GM12878 (cell line): ENCODE data around the gene FOXP4. TPM values are rescaled to one million over a fixed set of nuclear protein-coding genes. Genes with fewer than 3 reads are reported as not detected.

Source experiments
- ASH2L ChIP-seq: fragments of 300-600, 200-600 bp; sonication (generic); IDR thresholded peaks from 2 replicates; pipeline ENCODE4 v1.6.1; 2017; ENCODE audit warnings: low read depth, mild to moderate bottlenecking, borderline replicate concordance
- BHLHE40 ChIP-seq, 2 experiments: fragments of 450-650 bp in 1 of 2; IDR thresholded peaks; 2 replicates each; pipeline ENCODE4 v1.6.1; 2011 to 2017; ENCODE audit warnings: low read depth in 2 of 2, borderline replicate concordance in 1 of 2, improper control_type of control experiment in 1 of 2, low read length in 1 of 2, mild to moderate bottlenecking in 1 of 2
- CBFB ChIP-seq: IDR thresholded peaks from 2 replicates; pipeline ENCODE4 v1.6.1; 2016; ENCODE audit warnings: antibody characterized with exemption, low read depth
- CREM ChIP-seq: IDR thresholded peaks from 2 replicates; pipeline ENCODE4 v1.6.1; 2014; ENCODE audit warnings: antibody characterized with exemption, low read depth
- EED ChIP-seq: sonication (generic); IDR thresholded peaks from 2 replicates; pipeline ENCODE4 v1.6.1; 2016; ENCODE audit warnings: antibody characterized with exemption, low read depth
- EGR1 ChIP-seq, 2 experiments: IDR thresholded peaks; 1 replicate in 1 of 2; 2 replicates in 1 of 2; pipeline ENCODE4 v1.6.1; 2011 to 2012; ENCODE audit warnings: low read depth in 2 of 2, low read length in 2 of 2, borderline replicate concordance in 1 of 2, mild to moderate bottlenecking in 1 of 2, moderate library complexity in 1 of 2
- FOS ChIP-seq: IDR thresholded peaks from 3 replicates; pipeline ENCODE4 v1.6.1; 2011; ENCODE audit warnings: borderline replicate concordance; ENCODE audit not compliant: insufficient read length; ENCODE audit errors: extremely low read depth
- FOXM1 ChIP-seq: IDR thresholded peaks from 2 replicates; pipeline ENCODE4 v1.6.1; 2012; ENCODE audit warnings: low read depth, mild to moderate bottlenecking, inconsistent platforms, low read length, moderate library complexity
- MEF2B ChIP-seq: fragments of 450-650 bp; IDR thresholded peaks from 2 replicates; pipeline ENCODE4 v1.6.1; 2018; ENCODE audit warnings: mild to moderate bottlenecking, moderate library complexity; ENCODE audit not compliant: partially characterized antibody, poor library complexity, severe bottlenecking
- MLLT1 ChIP-seq: fragments of 450-650 bp; IDR thresholded peaks from 2 replicates; pipeline ENCODE4 v1.6.1; 2016; ENCODE audit warnings: mild to moderate bottlenecking
- NBN ChIP-seq: fragments of 450-650 bp; IDR thresholded peaks from 2 replicates; pipeline ENCODE4 v1.6.1; 2016
- NR2F1 ChIP-seq: fragments of 450-650 bp; conservative IDR thresholded peaks from 2 replicates; pipeline ENCODE4 v1.6.1; 2017; ENCODE audit warnings: mild to moderate bottlenecking
- PAX5 ChIP-seq: IDR thresholded peaks from 2 replicates; pipeline ENCODE4 v1.6.1; 2011; ENCODE audit warnings: low read depth, low read length, borderline replicate concordance
- RAD21 ChIP-seq: IDR thresholded peaks from 2 replicates; pipeline ENCODE4 v1.6.1; 2011; ENCODE audit warnings: mild to moderate bottlenecking, low read depth, low read length, moderate library complexity; ENCODE audit not compliant: insufficient read depth
- SIN3A ChIP-seq: IDR thresholded peaks from 2 replicates; pipeline ENCODE4 v1.6.1; 2012; ENCODE audit warnings: low read depth, low read length, improper control_type of control experiment
- SP1 ChIP-seq: IDR thresholded peaks from one replicate; pipeline ENCODE4 v1.6.1; 2011; ENCODE audit warnings: low read depth, low read length
- STAT1 ChIP-seq: fragments of 450-650 bp; conservative IDR thresholded peaks from 2 replicates; pipeline ENCODE4 v1.6.1; 2014; ENCODE audit warnings: antibody characterized with exemption, mild to moderate bottlenecking
- TCF7 ChIP-seq: IDR thresholded peaks from 2 replicates; pipeline ENCODE4 v1.6.1; 2014; ENCODE audit warnings: antibody characterized with exemption, borderline replicate concordance
- ZNF687 ChIP-seq: fragments of 450-650 bp; IDR thresholded peaks from 2 replicates; pipeline ENCODE4 v1.6.1; 2017; ENCODE audit warnings: mild to moderate bottlenecking, moderate library complexity
- polyA plus RNA-seq, 11 experiments: library from polyadenylated mRNA; depleted of rRNA in 4 of 11; unstranded in 6 of 11; stranded (reverse) in 5 of 11; fragments of >200 nt; fragmentation: Nextera tagmentation in 4 of 11; fragmentation: Illumina TruSeq in 1 of 11; extraction: Ambion mirVana in 4 of 11; extraction: Trizol in 1 of 11; gene quantifications; 1 replicate in 1 of 11; 2 replicates in 10 of 11; pipeline versions ENCODE4 v1.2.1 to v1.2.3, GENCODE V29; 2011 to 2016; ENCODE audit warnings: inconsistent platforms in 2 of 11, missing spikeins in 2 of 11, low read depth in 1 of 11
- total RNA-seq, 4 experiments: library from RNA; depleted of rRNA in 3 of 4; stranded (reverse); fragments of >200 nt in 3 of 4; fragmentation: Illumina TruSeq in 1 of 4; extraction: Trizol in 1 of 4; gene quantifications; 2 replicates each; pipeline versions ENCODE4 v1.2.1 to v1.2.3, GENCODE V29; 2013 to 2021
- TF ChIP-seq, protein P1 (sequence below): fragments of 450-650 bp; IDR thresholded peaks from 2 replicates; pipeline ENCODE4 v1.6.1; 2017; ENCODE audit warnings: low read depth, mild to moderate bottlenecking, moderate library complexity
- TF ChIP-seq, protein P2 (sequence below): IDR thresholded peaks from 2 replicates; pipeline ENCODE4 v1.6.1; 2011; ENCODE audit warnings: borderline replicate concordance, low read depth, mild to moderate bottlenecking, moderate library complexity, mixed read lengths, low read length; ENCODE audit not compliant: insufficient read depth; ENCODE audit errors: extremely low read length

FOXP4 gene
- total and polyA plus RNA-seq, 10 of the 15 experiments (the other 5 are each of a cell fraction or from before 2014, with no cell fraction given): 0.31 to 46.1 (median 2.3) TPM

- TF ChIP-seq, protein P1, sequence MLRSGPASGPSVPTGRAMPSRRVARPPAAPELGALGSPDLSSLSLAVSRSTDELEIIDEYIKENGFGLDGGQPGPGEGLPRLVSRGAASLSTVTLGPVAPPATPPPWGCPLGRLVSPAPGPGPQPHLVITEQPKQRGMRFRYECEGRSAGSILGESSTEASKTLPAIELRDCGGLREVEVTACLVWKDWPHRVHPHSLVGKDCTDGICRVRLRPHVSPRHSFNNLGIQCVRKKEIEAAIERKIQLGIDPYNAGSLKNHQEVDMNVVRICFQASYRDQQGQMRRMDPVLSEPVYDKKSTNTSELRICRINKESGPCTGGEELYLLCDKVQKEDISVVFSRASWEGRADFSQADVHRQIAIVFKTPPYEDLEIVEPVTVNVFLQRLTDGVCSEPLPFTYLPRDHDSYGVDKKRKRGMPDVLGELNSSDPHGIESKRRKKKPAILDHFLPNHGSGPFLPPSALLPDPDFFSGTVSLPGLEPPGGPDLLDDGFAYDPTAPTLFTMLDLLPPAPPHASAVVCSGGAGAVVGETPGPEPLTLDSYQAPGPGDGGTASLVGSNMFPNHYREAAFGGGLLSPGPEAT: peak; percentile 92
- TF ChIP-seq MLLT1 (peak; percentile 85; the same call in 1 of the 2 replicates), CBFB (no peak), STAT1 (0 out of 2 replicates have a peak, but pooled peaks have one; percentile 41), SIN3A (peak; percentile 78; the same call in 1 of the 2 replicates), EGR1 (IDR thresholded peaks at IDR 0.05; ENCODE audit: borderline replicate concordance in 1 of 2, low read depth in 2 of 2, low read length in 2 of 2) (peak in 1 of 2 experiments; percentile 43; a peak in 1 of 3 replicates), BHLHE40 (IDR thresholded peaks at IDR 0.05; ENCODE audit: borderline replicate concordance in 1 of 2, low read depth in 2 of 2, low read length in 1 of 2) (peak; percentile 15 to 59; a peak in 2 of 4 replicates), PAX5 (peak; percentile 92), ASH2L (0 out of 2 replicates have a peak, but pooled peaks have one; percentile 38), MEF2B (peak; percentile 70), FOS (no peak), SP1 (peak; percentile 33), NR2F1 (peak; percentile 69), FOXM1 (no peak), NBN (peak; percentile 98), CREM (0 out of 2 replicates have a peak, but pooled peaks have one; percentile 7), EED (peak; percentile 74), RAD21 (0 out of 2 replicates have a peak, but pooled peaks have one; percentile 0), ZNF687 (peak; percentile 66; the same call in 1 of the 2 replicates), TCF7 (no peak)
- TF ChIP-seq, protein P2, sequence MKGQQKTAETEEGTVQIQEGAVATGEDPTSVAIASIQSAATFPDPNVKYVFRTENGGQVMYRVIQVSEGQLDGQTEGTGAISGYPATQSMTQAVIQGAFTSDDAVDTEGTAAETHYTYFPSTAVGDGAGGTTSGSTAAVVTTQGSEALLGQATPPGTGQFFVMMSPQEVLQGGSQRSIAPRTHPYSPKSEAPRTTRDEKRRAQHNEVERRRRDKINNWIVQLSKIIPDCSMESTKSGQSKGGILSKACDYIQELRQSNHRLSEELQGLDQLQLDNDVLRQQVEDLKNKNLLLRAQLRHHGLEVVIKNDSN: peak; percentile 56
These were observed at the start of gene FOXP4 (continued) for GRCh38 chr6:41545703-41546474.
